Neural progenitor cell (in vitro differentiated cells): ENCODE results near the gene LGI1. TPM values are rescaled to one million over a fixed set of nuclear protein-coding genes. Genes with fewer than 3 reads are reported as not detected.

Experiments used
- DNase-seq: peaks from one replicate; pipeline ENCODE4 v3.0.0-alpha.2; 2016; ENCODE audit warnings: low spot score
- H2AFZ ChIP-seq: fragments of 200-600 bp; sonication (generic); replicated peaks from 2 replicates; pipeline ENCODE4 v1.6.1; 2016; ENCODE audit warnings: antibody characterized with exemption
- H3F3A ChIP-seq: fragments of 200-600 bp; sonication (generic); 2 replicates; pipeline ENCODE4 v1.6.1; 2016; ENCODE audit warnings: antibody characterized with exemption, low read depth
- H3K27ac ChIP-seq: fragments of 200-600 bp; sonication (generic); 2 replicates; pipeline ENCODE4 v1.5.1; 2016; ENCODE audit warnings: mild to moderate bottlenecking
- H3K27me3 ChIP-seq: fragments of 200-600 bp; sonication (generic); 2 replicates; pipeline ENCODE4 v1.6.1; 2016; ENCODE audit warnings: mild to moderate bottlenecking, moderate library complexity
- H3K36me3 ChIP-seq: fragments of 200-600 bp; sonication (generic); 2 replicates; pipeline ENCODE4 v1.5.1; 2016
- H3K4me1 ChIP-seq: fragments of 200-600 bp; sonication (generic); 2 replicates; pipeline ENCODE4 v1.6.1; 2016; ENCODE audit warnings: mixed run types
- H3K4me2 ChIP-seq: fragments of 200-600 bp; sonication (generic); 2 replicates; pipeline ENCODE4 v1.6.1; 2016
- H3K4me3 ChIP-seq: fragments of 200-600 bp; sonication (generic); 2 replicates; pipeline ENCODE4 v1.5.1; 2016
- H3K79me2 ChIP-seq: fragments of 200-600 bp; sonication (generic); 2 replicates; pipeline ENCODE4 v1.6.1; 2016; ENCODE audit warnings: low read depth
- H3K9ac ChIP-seq: fragments of 200-600 bp; sonication (generic); 2 replicates; pipeline ENCODE4 v1.6.1; 2016
- H3K9me3 ChIP-seq: fragments of 200-600 bp; sonication (generic); 2 replicates; pipeline ENCODE4 v1.5.1; 2016; ENCODE audit warnings: low read depth
- H4K20me1 ChIP-seq: fragments of 200-600 bp; sonication (generic); 2 replicates; pipeline ENCODE4 v1.6.1; 2016; ENCODE audit warnings: low read depth
- H3K27ac Mint-ChIP-seq: 3 replicates; pipeline ENCODE4 v1.8.0; 2021; ENCODE audit warnings: mixed read lengths
- H3K27me3 Mint-ChIP-seq: 2 replicates; pipeline ENCODE4 v1.8.0; 2022; ENCODE audit warnings: low read depth, mild to moderate bottlenecking, inconsistent platforms, moderate library complexity, mixed read lengths; ENCODE audit not compliant: insufficient read depth
- H3K36me3 Mint-ChIP-seq: 3 replicates; pipeline ENCODE4 v1.8.0; 2021; ENCODE audit warnings: mixed read lengths
- H3K4me1 Mint-ChIP-seq: 3 replicates; pipeline ENCODE4 v1.8.0; 2021; ENCODE audit warnings: mixed read lengths
- H3K4me3 Mint-ChIP-seq: 3 replicates; pipeline ENCODE4 v1.8.0; 2021; ENCODE audit warnings: mild to moderate bottlenecking, moderate library complexity, mixed read lengths
- H3K9me3 Mint-ChIP-seq: 3 replicates; pipeline ENCODE4 v1.8.0; 2020; ENCODE audit warnings: mixed read lengths
- EZH2 ChIP-seq: fragments of 200-600 bp; sonication (generic); IDR thresholded peaks from 2 replicates; pipeline ENCODE4 v1.6.1; 2017; ENCODE audit warnings: antibody characterized with exemption, mild to moderate bottlenecking, moderate library complexity
- EZH2phosphoT487 ChIP-seq: fragments of 200-600 bp; sonication (generic); IDR thresholded peaks from 2 replicates; pipeline ENCODE4 v1.6.1; 2017; ENCODE audit warnings: antibody characterized with exemption
- total RNA-seq: library from RNA; depleted of rRNA; stranded (reverse); fragments of >200 nt; gene quantifications from 2 replicates; pipeline ENCODE4 v1.2.3, GENCODE V29; 2015; ENCODE audit warnings: low replicate concordance
- TF ChIP-seq, protein P1 (sequence below): fragments of 200-600 bp; sonication (generic); IDR thresholded peaks from 2 replicates; pipeline ENCODE4 v1.5.1; 2017; ENCODE audit warnings: antibody characterized with exemption, mild to moderate bottlenecking

The LGI1 gene
- total RNA-seq, 1 donor from 2014 or later, result 20.2 TPM

DNA sequence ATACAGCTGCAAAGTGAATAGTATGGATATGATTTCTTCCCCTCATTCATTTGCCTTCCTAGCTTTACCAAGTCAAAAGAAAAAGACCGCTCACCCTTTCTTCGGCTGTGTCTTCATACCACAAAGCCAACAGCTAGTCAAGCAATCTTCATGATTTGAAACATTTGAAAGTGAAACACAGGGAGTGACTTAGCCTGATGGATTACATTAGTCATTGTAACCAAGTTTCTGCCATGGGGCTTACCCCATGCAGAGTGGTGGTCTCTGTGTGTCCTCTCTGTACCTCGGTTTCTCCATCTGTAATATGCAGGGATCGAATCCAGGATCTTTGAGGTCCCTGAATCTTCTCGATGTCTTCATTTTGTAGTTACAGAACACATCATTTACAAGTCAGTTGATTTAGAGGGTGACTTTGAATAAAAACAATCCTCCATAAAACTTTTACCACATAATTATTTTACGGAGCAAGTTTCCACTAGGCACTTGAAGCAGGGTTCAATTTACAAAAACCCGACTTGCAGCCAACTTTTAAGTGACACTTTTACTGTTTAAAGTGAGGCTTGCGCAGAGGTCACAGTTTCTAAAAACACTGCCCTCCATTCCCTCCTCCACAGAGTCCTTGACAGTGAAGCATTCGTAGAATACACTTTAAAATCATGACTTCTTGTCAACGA lies 2.2 kb upstream of the LGI1 start:
- Histone ChIP-seq H3K36me3 (no peaks in the 10 kb centered on the region), H3K4me1 (peaks cover 84% of the 10 kb centered on the region), H3K79me2 (peaks cover 19% of the 10 kb centered on the region), H3K27ac (no peak overlapping the region), H3K27me3 (no peaks in the 10 kb centered on the region), H3K4me3 (no peak overlapping the region), H2AFZ (no peak overlapping the region), H3K4me2 (no peak overlapping the region), H3K9ac (no peak overlapping the region), H3K9me3 (no peaks in the 10 kb centered on the region), H4K20me1 (no peaks in the 10 kb centered on the region), H3F3A (peaks cover 35% of the 10 kb centered on the region)
- Mint-ChIP-seq H3K27me3 (peaks cover 6% of the 10 kb centered on the region), H3K9me3 (no peaks in the 10 kb centered on the region), H3K36me3 (no peaks in the 10 kb centered on the region), H3K4me1 (peaks cover 89% of the 10 kb centered on the region), H3K4me3 (peak overlapping the region; percentile 94), H3K27ac (peak overlapping the region; percentile 73)
- no peak for DNase-seq
- no peak for TF ChIP-seq EZH2phosphoT487
- no peak for TF ChIP-seq EZH2
- TF ChIP-seq, protein P1, sequence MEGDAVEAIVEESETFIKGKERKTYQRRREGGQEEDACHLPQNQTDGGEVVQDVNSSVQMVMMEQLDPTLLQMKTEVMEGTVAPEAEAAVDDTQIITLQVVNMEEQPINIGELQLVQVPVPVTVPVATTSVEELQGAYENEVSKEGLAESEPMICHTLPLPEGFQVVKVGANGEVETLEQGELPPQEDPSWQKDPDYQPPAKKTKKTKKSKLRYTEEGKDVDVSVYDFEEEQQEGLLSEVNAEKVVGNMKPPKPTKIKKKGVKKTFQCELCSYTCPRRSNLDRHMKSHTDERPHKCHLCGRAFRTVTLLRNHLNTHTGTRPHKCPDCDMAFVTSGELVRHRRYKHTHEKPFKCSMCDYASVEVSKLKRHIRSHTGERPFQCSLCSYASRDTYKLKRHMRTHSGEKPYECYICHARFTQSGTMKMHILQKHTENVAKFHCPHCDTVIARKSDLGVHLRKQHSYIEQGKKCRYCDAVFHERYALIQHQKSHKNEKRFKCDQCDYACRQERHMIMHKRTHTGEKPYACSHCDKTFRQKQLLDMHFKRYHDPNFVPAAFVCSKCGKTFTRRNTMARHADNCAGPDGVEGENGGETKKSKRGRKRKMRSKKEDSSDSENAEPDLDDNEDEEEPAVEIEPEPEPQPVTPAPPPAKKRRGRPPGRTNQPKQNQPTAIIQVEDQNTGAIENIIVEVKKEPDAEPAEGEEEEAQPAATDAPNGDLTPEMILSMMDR, result no peak

DNA sequence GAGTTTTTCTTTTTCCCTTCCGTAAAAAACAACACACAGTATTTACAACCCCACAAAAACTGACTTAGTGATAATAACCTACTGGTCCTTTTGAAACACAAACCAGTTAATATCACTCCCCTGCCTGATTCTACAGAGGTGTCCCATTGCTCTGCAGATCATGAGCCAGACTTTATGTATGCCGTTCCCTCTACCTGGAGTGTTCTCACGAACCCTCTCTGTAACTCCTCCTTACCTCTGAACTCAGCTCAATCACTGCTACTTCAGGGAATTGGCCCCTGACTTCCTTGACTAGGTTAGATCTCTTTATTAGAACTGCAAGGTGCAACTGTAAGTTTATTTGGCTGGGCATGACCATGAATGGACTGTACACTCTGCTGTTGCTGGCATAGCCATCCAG lies 1.6 kb upstream of the LGI1 start:
- TF ChIP-seq EZH2phosphoT487 (no peak), EZH2 (no peak)
- TF ChIP-seq, protein P1, result no peak

DNA sequence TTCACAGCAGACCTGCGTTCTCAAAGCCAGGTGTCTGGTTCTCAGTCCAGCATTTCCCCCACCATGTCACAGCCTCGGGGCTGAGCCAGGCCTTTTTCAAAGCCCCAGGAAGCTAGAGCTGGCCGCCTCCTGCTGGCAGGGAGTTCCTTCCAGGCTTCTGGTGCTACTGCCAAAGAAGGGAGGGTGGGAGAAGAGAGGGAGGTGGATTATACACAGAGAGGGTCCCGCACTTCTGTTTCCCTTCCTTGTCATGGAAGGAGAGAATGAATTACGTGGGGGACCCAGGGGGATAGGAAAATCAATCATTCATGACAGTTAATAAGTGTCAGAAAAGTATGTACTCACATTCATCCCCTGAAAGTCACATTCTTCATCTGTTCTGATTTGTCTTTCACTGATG lies 600 bp upstream of the LGI1 start:
- Histone ChIP-seq H3F3A (peaks cover 32% of the 10 kb centered on the region), H4K20me1 (no peaks in the 10 kb centered on the region), H3K27me3 (no peaks in the 10 kb centered on the region), H3K4me1 (peaks cover 82% of the 10 kb centered on the region), H3K4me3 (no peak overlapping the region), H3K27ac (no peak overlapping the region), H3K9ac (no peak overlapping the region), H3K9me3 (no peaks in the 10 kb centered on the region), H3K79me2 (peaks cover 19% of the 10 kb centered on the region), H2AFZ (no peak overlapping the region), H3K4me2 (peak overlapping the region; percentile 69), H3K36me3 (no peaks in the 10 kb centered on the region)
- TF ChIP-seq EZH2, result no peak
- TF ChIP-seq, protein P1, result no peak
- TF ChIP-seq EZH2phosphoT487, result no peak
- peak; percentile 39 for DNase-seq
- Mint-ChIP-seq H3K27me3 (peaks cover 7% of the 10 kb centered on the region), H3K4me1 (peaks cover 81% of the 10 kb centered on the region), H3K36me3 (peaks cover 13% of the 10 kb centered on the region), H3K4me3 (peak overlapping the region; percentile 94), H3K9me3 (peaks cover 8% of the 10 kb centered on the region), H3K27ac (peak overlapping the region; percentile 73)

More for the DNA sequence above, 1.6 kb upstream of the LGI1 start:
- H3K9ac ChIP-seq, result no peak overlapping the region
- H3K4me3 Mint-ChIP-seq, result peak overlapping the region; percentile 94
- no peaks in the 10 kb centered on the region for H3K9me3 ChIP-seq
- H3K27ac ChIP-seq, result no peak overlapping the region
- peaks cover 82% of the 10 kb centered on the region for H3K4me1 ChIP-seq
- H3K9me3 Mint-ChIP-seq, result peaks cover 3% of the 10 kb centered on the region
- H3F3A ChIP-seq, result peaks cover 32% of the 10 kb centered on the region
- H3K36me3 Mint-ChIP-seq, result peaks cover 4% of the 10 kb centered on the region
- no peak overlapping the region for H3K4me2 ChIP-seq
- no peaks in the 10 kb centered on the region for H4K20me1 ChIP-seq
- peaks cover 19% of the 10 kb centered on the region for H3K79me2 ChIP-seq
- H3K27me3 Mint-ChIP-seq, result peaks cover 6% of the 10 kb centered on the region
- no peaks in the 10 kb centered on the region for H3K27me3 ChIP-seq
- H3K4me3 ChIP-seq, result no peak overlapping the region
- no peaks in the 10 kb centered on the region for H3K36me3 ChIP-seq
- peak overlapping the region; percentile 73 for H3K27ac Mint-ChIP-seq
- no peak for DNase-seq
- H3K4me1 Mint-ChIP-seq, result peaks cover 89% of the 10 kb centered on the region
- no peak overlapping the region for H2AFZ ChIP-seq
